IMR-90 (cell line): ENCODE results near the gene CLEC16A. TPM values are rescaled to one million over a fixed set of nuclear protein-coding genes. Genes with fewer than 3 reads are reported as not detected.
"Not testable (repeated sequence)": the region's sequence is repeated elsewhere in the genome, so short reads cannot be mapped to it uniquely, and the experiment has no call there.

ENCODE experiments used
- ATAC-seq: fragments of 200-7000 bp; cut with Tn5 transposase; 2 replicates; pipeline ENCODE4 v1.9.1; 2020; ENCODE audit warnings: low read depth, mild to moderate bottlenecking, moderate library complexity
- BruUV-seq: library from RNA; stranded (reverse); fragments of 400-500 nt; replicated peaks from 2 replicates; lab custom pipeline; 2021; lab: Mats Ljungman, UMichigan
- CTCF ChIA-PET: fragments of 300-600 bp; formaldehyde crosslinking; extraction: SDS; loops from one replicate; lab custom pipeline; 2021; ENCODE audit warnings: antibody characterized with exemption; lab: Yijun Ruan, JAX
- POLR2A ChIA-PET: fragments of 300-600 bp; sonication (Branson Sonifier 250); formaldehyde crosslinking; loops from one replicate; lab custom pipeline; 2022; ENCODE audit warnings: antibody characterized with exemption; ENCODE audit not compliant: unreplicated experiment; lab: Charles Lee
- DNase-seq: peaks from one replicate; pipeline ENCODE4 v3.0.0; 2013
- H2AFZ ChIP-seq: replicated peaks from 2 replicates; pipeline ENCODE3; 2013; ENCODE audit warnings: low read length, mild to moderate bottlenecking; ENCODE audit not compliant: poor library complexity
- H2AK5ac ChIP-seq: 2 replicates; pipeline ENCODE4 v1.6.1; 2013; ENCODE audit warnings: low read depth, low read length, inconsistent platforms
- H2AK9ac ChIP-seq: replicated peaks from 2 replicates; pipeline ENCODE3; 2013; ENCODE audit warnings: mild to moderate bottlenecking, low read depth, low read length, moderate library complexity; ENCODE audit not compliant: poor library complexity
- H2BK120ac ChIP-seq: 2 replicates; pipeline ENCODE4 v1.6.1; 2013; ENCODE audit warnings: low read depth, low read length, inconsistent platforms
- H2BK15ac ChIP-seq: 3 replicates; pipeline ENCODE4 v1.6.1; 2013; ENCODE audit warnings: low read depth, low read length, inconsistent platforms
- H2BK20ac ChIP-seq: 2 replicates; pipeline ENCODE4 v1.6.1; 2013; ENCODE audit warnings: low read depth, mild to moderate bottlenecking, inconsistent platforms, low read length, moderate library complexity
- H2BK5ac ChIP-seq: 2 replicates; pipeline ENCODE4 v1.6.1; 2013; ENCODE audit warnings: mild to moderate bottlenecking, low read depth, low read length, inconsistent platforms; ENCODE audit not compliant: poor library complexity, severe bottlenecking
- H3K14ac ChIP-seq: replicated peaks from 2 replicates; pipeline ENCODE4 v1.6.1; 2013; ENCODE audit warnings: low read depth, low read length, inconsistent platforms
- H3K18ac ChIP-seq: 2 replicates; pipeline ENCODE4 v1.6.1; 2013; ENCODE audit warnings: low read depth, low read length, control low read depth
- H3K23ac ChIP-seq: 2 replicates; pipeline ENCODE4 v1.6.1; 2013; ENCODE audit warnings: low read depth, low read length, inconsistent platforms
- H3K27ac ChIP-seq: 2 replicates; pipeline ENCODE4 v1.5.1; 2013; ENCODE audit warnings: mild to moderate bottlenecking, control low read depth, low read length; ENCODE audit not compliant: insufficient read depth
- H3K27me3 ChIP-seq: 2 replicates; pipeline ENCODE4 v1.6.1; 2013; ENCODE audit warnings: low read length; ENCODE audit not compliant: control insufficient read depth, insufficient read depth
- H3K36me3 ChIP-seq: 2 replicates; pipeline ENCODE4 v1.6.1; 2013; ENCODE audit warnings: low read length, mixed read lengths; ENCODE audit not compliant: control insufficient read depth, insufficient read depth
- H3K4ac ChIP-seq: 2 replicates; pipeline ENCODE4 v1.6.1; 2013; ENCODE audit warnings: low read depth, low read length, inconsistent platforms
- H3K4me1 ChIP-seq: 2 replicates; pipeline ENCODE4 v1.6.1; 2013; ENCODE audit warnings: low read length, mixed read lengths; ENCODE audit not compliant: control insufficient read depth, insufficient read depth
- H3K4me2 ChIP-seq: 2 replicates; pipeline ENCODE4 v1.6.1; 2013; ENCODE audit warnings: low read depth, mild to moderate bottlenecking, control low read depth, low read length, moderate library complexity
- H3K4me3 ChIP-seq: 2 replicates; pipeline ENCODE4 v1.5.1; 2013; ENCODE audit warnings: low read depth, mild to moderate bottlenecking, control low read depth, low read length, moderate library complexity; ENCODE audit not compliant: insufficient read depth
- H3K56ac ChIP-seq: 2 replicates; pipeline ENCODE4 v1.6.1; 2013; ENCODE audit warnings: low read length, inconsistent platforms; ENCODE audit not compliant: insufficient read depth; ENCODE audit errors: extremely low read depth
- H3K79me1 ChIP-seq, 2 experiments: 2 replicates each; pipeline ENCODE4 v1.6.1; 2013; ENCODE audit warnings: low read length in 2 of 2, inconsistent platforms in 1 of 2, low read depth in 1 of 2
- H3K9ac ChIP-seq: 2 replicates; pipeline ENCODE4 v1.6.1; 2013; ENCODE audit warnings: low read depth, low read length, control low read depth
- H3K9me1 ChIP-seq: 2 replicates; pipeline ENCODE4 v1.6.1; 2013; ENCODE audit warnings: low read length, inconsistent platforms; ENCODE audit not compliant: insufficient read depth
- H3K9me3 ChIP-seq: 2 replicates; pipeline ENCODE4 v1.6.1; 2013; ENCODE audit warnings: low read length; ENCODE audit not compliant: control insufficient read depth, insufficient read depth
- H4K20me1 ChIP-seq: 2 replicates; pipeline ENCODE4 v1.6.1; 2013; ENCODE audit warnings: low read length, inconsistent platforms; ENCODE audit not compliant: insufficient read depth
- H4K5ac ChIP-seq: 2 replicates; pipeline ENCODE4 v1.6.1; 2013; ENCODE audit warnings: mild to moderate bottlenecking, low read depth, low read length, control low read depth
- H4K8ac ChIP-seq, 2 experiments: 2 replicates each; pipeline ENCODE4 v1.6.1; 2013; ENCODE audit warnings: low read depth in 2 of 2, low read length in 2 of 2, control low read depth in 1 of 2, inconsistent platforms in 1 of 2
- H4K91ac ChIP-seq: 2 replicates; pipeline ENCODE4 v1.6.1; 2013; ENCODE audit warnings: low read depth, low read length, inconsistent platforms; ENCODE audit not compliant: insufficient read depth
- RAD21 ChIP-seq: IDR thresholded peaks from 2 replicates; pipeline ENCODE4 v1.6.1; 2012; ENCODE audit warnings: low read length, improper control_type of control experiment
- WGBS, 2 experiments: methylation state at CpG; one replicate each; pipeline versions ENCODE4 v1.1.5 to v1.1.7; 2013; ENCODE audit warnings: missing lambda C conversion rate in 2 of 2; ENCODE audit not compliant: insufficient read length in 1 of 2; ENCODE audit errors: extremely low coverage in 2 of 2; 5-methylcytosine and 5-hydroxymethylcytosine counted together
- dilution Hi-C: fragments of 300-500 bp; cut with HindIII; formaldehyde crosslinking; loops from one replicate; pipeline ENCODE4 v1.14.3; 2018; ENCODE audit warnings: low sequenced_read_pairs; ENCODE audit not compliant: unreplicated experiment
- in situ Hi-C: fragments of 300-500 bp; cut with MboI; formaldehyde crosslinking; loops from 3 replicates; pipeline ENCODE4 v1.14.3; 2019; ENCODE audit warnings: low sequenced_read_pairs, inconsistent platforms, mixed read lengths
- intact Hi-C: fragments of 100-400 bp; cut with micrococcal nuclease; formaldehyde crosslinking; loops from 2 replicates; pipeline ENCODE4 v1.10.0; 2022
- polyA plus RNA-seq, 3 experiments: library from polyadenylated mRNA; depleted of rRNA; stranded (reverse); fragments of >200 nt; gene quantifications; 2 replicates each; pipeline ENCODE4 v1.2.3, GENCODE V29; 2012; ENCODE audit warnings: low replicate concordance in 1 of 3
- total RNA-seq: library from RNA; depleted of rRNA; stranded (reverse); fragments of >200 nt; gene quantifications from 2 replicates; pipeline ENCODE4 v1.2.3, GENCODE V29; 2012
- TF ChIP-seq, protein P1 (sequence below): conservative IDR thresholded peaks from 2 replicates; pipeline ENCODE4 v1.5.1; 2012; ENCODE audit warnings: mild to moderate bottlenecking, low read depth, low read length, improper control_type of control experiment

Gene CLEC16A
- total and polyA plus RNA-seq, 2 of the 4 experiments (the other 2 are of a cell fraction) = 15.9 to 16.5 TPM

DNA sequence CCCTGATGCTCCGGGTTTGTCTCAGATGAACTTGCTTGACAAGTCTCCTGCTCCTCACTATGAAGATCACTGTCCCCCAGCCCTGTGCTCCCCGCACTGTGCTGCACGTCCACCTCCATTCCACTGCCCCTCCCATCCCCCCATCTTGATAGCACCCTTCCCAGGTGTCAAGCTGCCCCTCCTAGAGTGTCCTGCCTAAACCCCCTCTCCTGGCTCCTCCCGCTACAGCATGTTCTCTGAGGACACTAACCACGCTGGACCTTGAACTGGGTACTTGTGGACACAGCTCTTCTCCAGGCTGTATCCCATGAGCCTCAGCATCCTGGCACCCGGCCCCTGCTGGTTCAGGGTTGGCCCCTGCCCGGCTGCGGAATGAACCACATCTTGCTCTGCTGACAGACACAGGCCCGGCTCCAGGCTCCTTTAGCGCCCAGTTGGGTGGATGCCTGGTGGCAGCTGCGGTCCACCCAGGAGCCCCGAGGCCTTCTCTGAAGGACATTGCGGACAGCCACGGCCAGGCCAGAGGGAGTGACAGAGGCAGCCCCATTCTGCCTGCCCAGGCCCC, 20.6 kb upstream of the CLEC16A start:
- Histone ChIP-seq H2BK20ac (no peak overlapping the region), H2BK5ac (no peak overlapping the region), H3K14ac (no peak overlapping the region), H2BK120ac (no peak overlapping the region), H3K9ac (no peak overlapping the region), H4K5ac (no peak overlapping the region), H3K9me3 (no peaks in the 10 kb centered on the region), H2AK5ac (no peak overlapping the region), H3K23ac (no peak overlapping the region), H4K8ac (no peak overlapping the region), H3K9me1 (no peaks in the 10 kb centered on the region), H3K27me3 (no peaks in the 10 kb centered on the region), H3K56ac (no peak overlapping the region), H4K91ac (no peak overlapping the region), H3K4me1 (peaks cover 5% of the 10 kb centered on the region), H3K79me1 (peaks cover 0 to 7% of the 10 kb centered on the region in 2 experiments; a peak in 1 of 4 replicates), H4K20me1 (no peaks in the 10 kb centered on the region; the same call in 1 of the 2 replicates), H3K18ac (no peak overlapping the region), H3K36me3 (peaks cover 30% of the 10 kb centered on the region), H3K4me2 (no peak overlapping the region), H2AK9ac (no peak overlapping the region), H2AFZ (no peak overlapping the region), H3K4ac (no peak overlapping the region), H2BK15ac (no peak overlapping the region), H3K4me3 (no peak overlapping the region), H3K27ac (no peak overlapping the region)
- ATAC-seq = no peak
- intact Hi-C loops (no loop called here), in situ Hi-C loops (loop anchor here (25.0 kb wide), 1 partner anchor 661 kb away; no protein-coding TSS in a partner anchor), dilution Hi-C loops (no loop called here)
- no peak for TF ChIP-seq RAD21
- TF ChIP-seq, protein P1, sequence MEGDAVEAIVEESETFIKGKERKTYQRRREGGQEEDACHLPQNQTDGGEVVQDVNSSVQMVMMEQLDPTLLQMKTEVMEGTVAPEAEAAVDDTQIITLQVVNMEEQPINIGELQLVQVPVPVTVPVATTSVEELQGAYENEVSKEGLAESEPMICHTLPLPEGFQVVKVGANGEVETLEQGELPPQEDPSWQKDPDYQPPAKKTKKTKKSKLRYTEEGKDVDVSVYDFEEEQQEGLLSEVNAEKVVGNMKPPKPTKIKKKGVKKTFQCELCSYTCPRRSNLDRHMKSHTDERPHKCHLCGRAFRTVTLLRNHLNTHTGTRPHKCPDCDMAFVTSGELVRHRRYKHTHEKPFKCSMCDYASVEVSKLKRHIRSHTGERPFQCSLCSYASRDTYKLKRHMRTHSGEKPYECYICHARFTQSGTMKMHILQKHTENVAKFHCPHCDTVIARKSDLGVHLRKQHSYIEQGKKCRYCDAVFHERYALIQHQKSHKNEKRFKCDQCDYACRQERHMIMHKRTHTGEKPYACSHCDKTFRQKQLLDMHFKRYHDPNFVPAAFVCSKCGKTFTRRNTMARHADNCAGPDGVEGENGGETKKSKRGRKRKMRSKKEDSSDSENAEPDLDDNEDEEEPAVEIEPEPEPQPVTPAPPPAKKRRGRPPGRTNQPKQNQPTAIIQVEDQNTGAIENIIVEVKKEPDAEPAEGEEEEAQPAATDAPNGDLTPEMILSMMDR = no peak
- ChIA-PET POLR2A (no interaction called here), CTCF (no interaction called here)
- no TSS peak for BruUV-seq
- no peak for DNase-seq
- WGBS, 2 experiments = 67% methylated on average over 5 of the region's 14 CpGs; no CpG with 5 or more reads in 1 of the 2 experiments

DNA sequence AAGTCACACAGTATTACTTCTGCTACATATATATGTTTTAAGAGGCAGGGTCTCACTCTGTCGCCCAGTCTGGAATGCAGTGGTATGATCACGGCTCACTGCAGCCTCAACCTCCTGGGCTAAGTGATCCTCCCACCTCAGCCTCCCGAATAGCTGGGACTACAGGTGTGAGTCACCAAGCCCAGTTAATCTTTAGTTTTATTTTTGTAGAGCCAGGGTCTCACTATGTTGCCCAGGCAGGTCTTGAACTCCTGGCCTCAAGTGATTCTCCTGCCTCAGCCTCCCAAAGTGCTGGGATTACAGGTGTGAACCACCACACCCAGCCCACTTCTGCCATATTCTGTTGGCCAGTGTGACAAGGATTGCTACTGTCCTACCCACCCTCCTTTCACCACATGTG, 19.1 kb upstream of the CLEC16A start:
- no CpG with 5 or more reads among the region's 3 CpGs for WGBS, 2 experiments
- intact Hi-C loops, H3K9ac ChIP-seq, H3K4me2 ChIP-seq, H2BK20ac ChIP-seq, H4K5ac ChIP-seq, ATAC-seq, CTCF ChIA-PET, H2BK15ac ChIP-seq, H3K27me3 ChIP-seq, H3K9me1 ChIP-seq, H2BK5ac ChIP-seq, H3K27ac ChIP-seq, H2AK5ac ChIP-seq, H4K91ac ChIP-seq, H2BK120ac ChIP-seq, H3K79me1 ChIP-seq, H3K4ac ChIP-seq, H3K4me1 ChIP-seq, H3K56ac ChIP-seq, H2AFZ ChIP-seq, H3K18ac ChIP-seq, dilution Hi-C loops, H3K9me3 ChIP-seq, H3K14ac ChIP-seq, H3K4me3 ChIP-seq, POLR2A ChIA-PET, H4K20me1 ChIP-seq, DNase-seq, BruUV-seq, H3K23ac ChIP-seq, H4K8ac ChIP-seq, H2AK9ac ChIP-seq: not testable (repeated sequence)
- in situ Hi-C loops = loop anchor here (25.0 kb wide), 1 partner anchor 1813 kb away; no protein-coding TSS in a partner anchor
- H3K36me3 ChIP-seq = peaks cover 37% of the 10 kb centered on the region
